Gastroesophageal sphincter (tissue), 4 donors: ENCODE results near the gene BRD1. TPM values are rescaled to one million over a fixed set of nuclear protein-coding genes. Genes with fewer than 3 reads are reported as not detected.
"Not testable (repeated sequence)": the region's sequence is repeated elsewhere in the genome, so short reads cannot be mapped to it uniquely, and the experiment has no call there.

Experiments
- ATAC-seq: fragments of 150-250 bp; one replicate; pipeline ENCODE4 v1.9.1; 2016; ENCODE audit warnings: mild to moderate bottlenecking, moderate library complexity
- H3K27ac ChIP-seq, 4 donors: fragments of 200-600 bp; sonication (generic) in 3 of 4; 1 replicate in 3 of 4; 2 replicates in 1 of 4; pipeline ENCODE4 v1.5.1; 2016 to 2019
- H3K27me3 ChIP-seq: fragments of 200-600 bp; sonication (generic); one replicate; pipeline ENCODE4 v1.5.1; 2019
- H3K36me3 ChIP-seq, 2 donors: fragments of 200-600 bp; sonication (generic); one replicate each; pipeline ENCODE4 v1.5.1; 2019; ENCODE audit warnings: control low read depth in 1 of 2
- H3K4me1 ChIP-seq, 3 donors: fragments of 200-600 bp; sonication (generic); 1 replicate in 2 of 3; 2 replicates in 1 of 3; pipeline ENCODE4 v1.5.1; 2016 to 2019; ENCODE audit warnings: control low read depth in 2 of 3
- H3K4me3 ChIP-seq, 2 donors: fragments of 200-600 bp; sonication (generic); one replicate each; pipeline ENCODE4 v1.5.1; 2019; ENCODE audit warnings: mild to moderate bottlenecking in 1 of 2, moderate library complexity in 1 of 2
- H3K9me3 ChIP-seq, 3 donors: fragments of 200-600 bp; sonication (generic); one replicate each; pipeline ENCODE4 v1.5.1; 2017 to 2019; ENCODE audit warnings: control low read depth in 2 of 3
- EP300 ChIP-seq: sonication (generic); formaldehyde crosslinking; IDR thresholded peaks from one replicate; pipeline ENCODE4 v1.6.1; 2017; ENCODE audit warnings: antibody characterized with exemption, mild to moderate bottlenecking
- POLR2A ChIP-seq, 2 donors: fragments of 450-650 bp; IDR thresholded peaks; one replicate each; pipeline ENCODE4 v1.6.1; 2017; ENCODE audit warnings: antibody characterized with exemption in 2 of 2, mild to moderate bottlenecking in 2 of 2, moderate library complexity in 1 of 2
- POLR2AphosphoS5 ChIP-seq: sonication (generic); formaldehyde crosslinking; IDR thresholded peaks from one replicate; pipeline ENCODE4 v1.6.1; 2017; ENCODE audit warnings: antibody characterized with exemption
- WGBS, 2 donors: methylation state at CpG; one replicate each; pipeline ENCODE4 v1.1.5; 2018; ENCODE audit warnings: low coverage in 1 of 2; 5-methylcytosine and 5-hydroxymethylcytosine counted together
- total RNA-seq, 4 donors: library from RNA; depleted of rRNA; stranded (reverse); fragments of >200 nt; gene quantifications; one replicate each; pipeline ENCODE4 v1.1.0, GENCODE V29; 2016
- TF ChIP-seq, protein P1 (sequence below), 4 experiments: fragments of 200-600 bp in 2 of 4; fragments of 450-650 bp in 2 of 4; sonication (generic) in 1 of 4; IDR thresholded peaks; one replicate each; pipeline ENCODE4 v1.5.1; 2017 to 2019; ENCODE audit warnings: antibody characterized with exemption in 4 of 4, mild to moderate bottlenecking in 2 of 4, moderate library complexity in 2 of 4

Gene BRD1
- total RNA-seq, 4 donors from 2014 or later = 36.0 to 66.0 (median 45.5) TPM

DNA sequence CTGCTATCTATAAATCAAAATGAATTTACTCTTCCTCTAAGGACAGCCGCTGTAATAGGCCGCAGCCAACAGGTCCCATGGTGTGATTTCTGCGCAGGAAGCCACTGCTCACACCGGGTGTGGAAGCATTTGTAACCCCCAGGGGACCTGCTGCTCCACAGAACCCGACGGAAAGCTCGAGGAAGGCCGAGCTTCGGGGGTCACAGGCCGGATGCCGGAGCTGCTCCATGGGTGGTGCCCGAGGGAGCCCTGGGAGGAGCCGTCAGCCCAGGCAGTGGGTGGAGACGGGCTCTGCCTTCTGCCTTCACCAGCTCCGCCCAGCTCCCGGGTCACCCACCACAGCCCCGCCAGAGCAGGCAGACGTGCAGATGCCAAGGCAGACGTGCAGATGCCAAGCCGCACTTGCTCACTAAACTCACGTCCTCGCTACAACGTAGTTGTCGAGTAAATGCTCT lies 63.5 kb downstream of the BRD1 start:
- Histone ChIP-seq H3K27me3 (no peaks in the 10 kb centered on the region), H3K36me3 (no peaks in the 10 kb centered on the region), H3K9me3 (peaks cover 0 to 28% (median 0%) of the 10 kb centered on the region in 3 donors), H3K4me3 (no peak overlapping the region), H3K27ac (no peak overlapping the region), H3K4me1 (peaks cover 0 to 7% (median 0%) of the 10 kb centered on the region in 3 donors)
- no peak for TF ChIP-seq POLR2AphosphoS5
- TF ChIP-seq EP300 = no peak
- TF ChIP-seq, protein P1, sequence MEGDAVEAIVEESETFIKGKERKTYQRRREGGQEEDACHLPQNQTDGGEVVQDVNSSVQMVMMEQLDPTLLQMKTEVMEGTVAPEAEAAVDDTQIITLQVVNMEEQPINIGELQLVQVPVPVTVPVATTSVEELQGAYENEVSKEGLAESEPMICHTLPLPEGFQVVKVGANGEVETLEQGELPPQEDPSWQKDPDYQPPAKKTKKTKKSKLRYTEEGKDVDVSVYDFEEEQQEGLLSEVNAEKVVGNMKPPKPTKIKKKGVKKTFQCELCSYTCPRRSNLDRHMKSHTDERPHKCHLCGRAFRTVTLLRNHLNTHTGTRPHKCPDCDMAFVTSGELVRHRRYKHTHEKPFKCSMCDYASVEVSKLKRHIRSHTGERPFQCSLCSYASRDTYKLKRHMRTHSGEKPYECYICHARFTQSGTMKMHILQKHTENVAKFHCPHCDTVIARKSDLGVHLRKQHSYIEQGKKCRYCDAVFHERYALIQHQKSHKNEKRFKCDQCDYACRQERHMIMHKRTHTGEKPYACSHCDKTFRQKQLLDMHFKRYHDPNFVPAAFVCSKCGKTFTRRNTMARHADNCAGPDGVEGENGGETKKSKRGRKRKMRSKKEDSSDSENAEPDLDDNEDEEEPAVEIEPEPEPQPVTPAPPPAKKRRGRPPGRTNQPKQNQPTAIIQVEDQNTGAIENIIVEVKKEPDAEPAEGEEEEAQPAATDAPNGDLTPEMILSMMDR (IDR thresholded peaks at IDR 0.05) = no peak
- TF ChIP-seq POLR2A (IDR thresholded peaks at IDR 0.05) = no peak
- no CpG with 5 or more reads among the region's 24 CpGs for WGBS, 2 donors
- ATAC-seq = no peak

DNA sequence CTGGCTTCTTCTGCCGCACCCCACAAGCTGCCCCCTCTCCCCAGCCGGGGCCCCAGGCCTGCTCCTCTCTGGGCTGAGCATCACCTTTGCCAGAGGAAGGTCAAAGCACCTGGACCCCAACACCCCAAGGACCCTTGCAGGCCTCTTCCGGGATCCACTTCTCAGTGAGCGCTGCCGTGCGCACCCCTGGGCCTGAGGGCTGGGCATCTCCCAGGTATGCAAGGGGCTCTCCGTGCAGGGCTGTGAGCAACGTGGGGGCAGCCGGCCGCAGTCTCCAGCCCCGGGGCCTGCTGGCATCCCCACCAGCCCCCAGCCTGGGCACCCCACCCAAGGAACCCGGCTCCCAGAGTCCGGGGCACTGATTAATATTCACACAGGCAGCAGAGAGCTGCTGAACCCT lies 64.0 kb downstream of the BRD1 start:
- WGBS, 2 donors = no CpG with 5 or more reads among the region's 13 CpGs
- no peak for ATAC-seq

GRCh38 chr22:49763138-49763537 lies 64.5 kb downstream of the BRD1 start:
- Histone ChIP-seq H3K4me1 (no peaks in the 10 kb centered on the region), H3K27me3 (peaks cover 5% of the 10 kb centered on the region), H3K27ac (no peak overlapping the region), H3K36me3 (no peaks in the 10 kb centered on the region), H3K4me3 (no peak overlapping the region), H3K9me3 (peaks cover 0 to 28% (median 0%) of the 10 kb centered on the region in 3 donors)
- no peak for ATAC-seq
- 80% methylated on average over 12 to 13 of the region's 13 CpGs for WGBS, 2 donors
- TF ChIP-seq, protein P1 (IDR thresholded peaks at IDR 0.05) = no peak
- TF ChIP-seq EP300 = no peak
- TF ChIP-seq POLR2A (IDR thresholded peaks at IDR 0.05) = no peak
- TF ChIP-seq POLR2AphosphoS5 = no peak

More for the DNA sequence above, 64.0 kb downstream of the BRD1 start:
- TF ChIP-seq, protein P1 (IDR thresholded peaks at IDR 0.05) = no peak
- no peak for TF ChIP-seq POLR2A (IDR thresholded peaks at IDR 0.05)
- no peak for TF ChIP-seq POLR2AphosphoS5
- TF ChIP-seq EP300 = no peak
- no peak overlapping the region for H3K27ac ChIP-seq
- H3K9me3 ChIP-seq = peaks cover 0 to 28% (median 0%) of the 10 kb centered on the region in 3 donors
- no peak overlapping the region for H3K4me3 ChIP-seq
- peaks cover 0 to 3% (median 0%) of the 10 kb centered on the region in 3 donors for H3K4me1 ChIP-seq
- no peaks in the 10 kb centered on the region for H3K27me3 ChIP-seq
- H3K36me3 ChIP-seq = no peaks in the 10 kb centered on the region

- H3K36me3 ChIP-seq, H3K27ac ChIP-seq, H3K4me1 ChIP-seq, H3K4me3 ChIP-seq, ATAC-seq, H3K27me3 ChIP-seq: not testable (repeated sequence)
- WGBS, 2 donors = 100% methylated on average over 2 of the region's 7 CpGs
- H3K9me3 ChIP-seq = peaks cover 0 to 27% (median 0%) of the 10 kb centered on the region in 3 donors
Observed at GRCh38 chr22:49762571-49762970, 65.1 kb downstream of the BRD1 start.

DNA sequence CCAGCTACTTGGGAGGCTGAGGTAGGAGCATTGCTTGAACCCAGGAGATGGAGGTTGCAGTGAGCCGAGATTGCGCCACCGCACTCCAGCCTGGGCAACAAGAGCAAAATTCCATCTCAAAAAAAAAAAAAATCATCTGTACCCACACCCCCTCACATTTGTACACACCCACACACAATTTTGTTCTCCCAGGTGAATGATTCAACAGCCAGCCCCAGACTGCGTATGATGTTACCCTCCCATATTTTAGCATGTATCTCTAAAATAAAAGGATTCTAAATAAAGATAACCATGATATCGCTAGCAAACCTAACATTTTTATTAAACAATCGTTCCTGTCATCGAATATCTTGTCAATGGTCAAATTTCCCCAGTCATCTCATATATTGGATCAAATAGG lies 65.8 kb downstream of the BRD1 start:
- 92 to 98% methylated on average over 4 of the region's 7 CpGs for WGBS, 2 donors
- TF ChIP-seq POLR2AphosphoS5 = no peak
- no peaks in the 10 kb centered on the region for H3K36me3 ChIP-seq
- H3K4me3 ChIP-seq = no peak overlapping the region
- no peak for ATAC-seq
- H3K9me3 ChIP-seq = peaks cover 0 to 23% (median 0%) of the 10 kb centered on the region in 3 donors
- no peak overlapping the region for H3K27ac ChIP-seq
- peaks cover 17% of the 10 kb centered on the region for H3K27me3 ChIP-seq
- H3K4me1 ChIP-seq = no peaks in the 10 kb centered on the region

GRCh38 chr22:49760630-49761571 lies 66.8 kb downstream of the BRD1 start:
- Histone ChIP-seq H3K27ac (no peak overlapping the region), H3K4me1 (no peaks in the 10 kb centered on the region), H3K9me3 (peaks cover 0 to 20% (median 0%) of the 10 kb centered on the region in 3 donors), H3K27me3 (peaks cover 26% of the 10 kb centered on the region), H3K4me3 (no peak overlapping the region), H3K36me3 (no peaks in the 10 kb centered on the region)
- TF ChIP-seq, protein P1 (IDR thresholded peaks at IDR 0.05) = no peak
- no peak for TF ChIP-seq EP300
- TF ChIP-seq POLR2AphosphoS5 = no peak
- TF ChIP-seq POLR2A (IDR thresholded peaks at IDR 0.05) = no peak
- 83% methylated on average over 7 of the region's 13 CpGs; no CpG with 5 or more reads in 1 of the 2 donors for WGBS, 2 donors
- no peak for ATAC-seq
